K562 (cell line): ENCODE results near the gene MYRIP. TPM values are rescaled to one million over a fixed set of nuclear protein-coding genes. Genes with fewer than 3 reads are reported as not detected.
A peak's percentile ranks its signal among the peaks of the same experiment; 100 is the strongest.

Source experiments
- ATAC-seq: fragments of 200-7000 bp; cut with Tn5 transposase; 3 replicates; pipeline ENCODE4 v1.9.1; 2020; ENCODE audit warnings: moderate library complexity
- BruUV-seq: library from RNA; stranded (reverse); fragments of 400-500 nt; replicated peaks from 2 replicates; lab custom pipeline; 2021; lab: Mats Ljungman, UMichigan
- CTCF ChIA-PET: fragments of 300-600 bp; formaldehyde crosslinking; extraction: SDS; loops from one replicate; lab custom pipeline; 2021; ENCODE audit warnings: low intra/inter-chr PET ratio; lab: Yijun Ruan, JAX
- POLR2A ChIA-PET: fragments of 300-600, 350-650 bp; sonication (Branson Sonifier 250); formaldehyde crosslinking; extraction: SDS; loops from one replicate; lab custom pipeline; 2021; ENCODE audit warnings: antibody characterized with exemption, inconsistent platforms; lab: Yijun Ruan, JAX
- DNase-seq, 4 experiments: peaks; one replicate each; pipeline versions ENCODE4 v3.0.0 to v3.0.0-alpha.2; 2011 to 2018; ENCODE audit warnings: low spot score in 3 of 4, mixed read lengths in 3 of 4; ENCODE audit errors: extremely low read depth in 1 of 4
- FAIRE-seq: peaks from 2 replicates; lab custom pipeline; 2011; peaks lifted over from hg19 to GRCh38; lab: Jason Lieb, UNC
- H2AFZ ChIP-seq: 2 replicates; pipeline ENCODE4 v1.6.0; 2011; ENCODE audit warnings: low read depth, low read length, control low read depth, inconsistent platforms
- H3K27ac ChIP-seq: fragments of 200-600 bp; 3 replicates; pipeline ENCODE4 v1.8.0; 2011; ENCODE audit warnings: low read depth, mild to moderate bottlenecking, control low read depth, inconsistent platforms, low read length, moderate library complexity, mixed read lengths; ENCODE audit errors: extremely low read depth
- H3K27me3 ChIP-seq, 2 experiments: fragments of 300-600 bp in 1 of 2; 2 replicates in 1 of 2; 3 replicates in 1 of 2; pipeline versions ENCODE4 v1.6.0 to v1.8.0; 2011; ENCODE audit warnings: inconsistent platforms in 2 of 2, low read length in 2 of 2, mild to moderate bottlenecking in 1 of 2, mixed read lengths in 1 of 2, moderate library complexity in 1 of 2; ENCODE audit not compliant: control insufficient read depth in 2 of 2, insufficient read depth in 2 of 2
- H3K36me3 ChIP-seq: fragments of 300-600 bp; 3 replicates; pipeline ENCODE4 v1.8.0; 2011; ENCODE audit warnings: mild to moderate bottlenecking, low read length, inconsistent platforms; ENCODE audit not compliant: control insufficient read depth, insufficient read depth
- H3K4me1 ChIP-seq, 2 experiments: fragments of 200-600 bp in 1 of 2; replicated peaks in 1 of 2; 2 replicates in 1 of 2; 3 replicates in 1 of 2; pipeline versions ENCODE4 v1.5.1 to v1.8.0; 2011; ENCODE audit warnings: inconsistent platforms in 2 of 2, low read length in 2 of 2, mild to moderate bottlenecking in 1 of 2, mixed read lengths in 1 of 2, moderate library complexity in 1 of 2; ENCODE audit not compliant: control insufficient read depth in 2 of 2, insufficient read depth in 2 of 2
- H3K4me2 ChIP-seq: 2 replicates; pipeline ENCODE4 v1.6.1; 2011; ENCODE audit warnings: low read length, control low read depth, inconsistent platforms, mixed read lengths; ENCODE audit not compliant: insufficient read depth
- H3K4me3 ChIP-seq: fragments of 200-600 bp; sonication (generic), shearing (Covaris generic); 2 replicates; pipeline ENCODE4 v1.5.1; 2016; ENCODE audit warnings: control low read depth, inconsistent platforms
- H3K79me2 ChIP-seq: fragments of 200-600 bp; 3 replicates; pipeline ENCODE4 v1.8.0; 2011; ENCODE audit warnings: low read length, inconsistent platforms; ENCODE audit not compliant: control insufficient read depth, insufficient read depth
- H3K9ac ChIP-seq, 2 experiments: 2 replicates each; pipeline versions ENCODE4 v1.6.0 to v1.6.1; 2011; ENCODE audit warnings: low read depth in 2 of 2, low read length in 2 of 2, control low read depth in 1 of 2, inconsistent platforms in 1 of 2, mild to moderate bottlenecking in 1 of 2, mixed read lengths in 1 of 2; ENCODE audit not compliant: insufficient read depth in 1 of 2
- H3K9me1 ChIP-seq: one replicate; pipeline ENCODE4 v1.6.0; 2011; ENCODE audit warnings: inconsistent platforms, mild to moderate bottlenecking, low read length, moderate library complexity; ENCODE audit not compliant: control insufficient read depth, insufficient read depth
- H3K9me3 ChIP-seq: replicated peaks from 2 replicates; pipeline ENCODE4 v1.5.1; 2011; ENCODE audit warnings: low read depth, low read length, inconsistent platforms; ENCODE audit not compliant: control insufficient read depth, insufficient read depth
- H4K20me1 ChIP-seq: replicated peaks from 2 replicates; pipeline ENCODE4 v1.6.1; 2011; ENCODE audit warnings: low read length, inconsistent platforms, mixed read lengths; ENCODE audit not compliant: control insufficient read depth, insufficient read depth
- MGA ChIP-seq: fragments of 450-650 bp; IDR thresholded peaks from 2 replicates; pipeline ENCODE4 v1.6.1; 2016; ENCODE audit warnings: mild to moderate bottlenecking, moderate library complexity
- ZNF316 ChIP-seq: fragments of 450-650 bp; IDR thresholded peaks from 2 replicates; pipeline ENCODE4 v1.6.1; 2016
- WGBS: fragments of 100-300 bp; shearing (Covaris generic); methylation state at CpG from one replicate; pipeline ENCODE4 v1.1.6; 2016; ENCODE audit warnings: low coverage, mixed read lengths; ENCODE audit not compliant: insufficient coverage; ENCODE audit errors: missing lambda C conversion rate; 5-methylcytosine and 5-hydroxymethylcytosine counted together
- in situ Hi-C: fragments of 300-500 bp; cut with MboI; formaldehyde crosslinking; loops from 4 replicates; pipeline ENCODE4 v1.15.0; 2018; ENCODE audit warnings: inconsistent platforms, mixed read lengths
- intact Hi-C: fragments of 100-400 bp; cut with micrococcal nuclease; formaldehyde crosslinking; loops from 2 replicates; pipeline ENCODE4 v1.14.2; 2022
- polyA plus RNA-seq, 8 experiments: library from polyadenylated mRNA; depleted of rRNA in 4 of 8; stranded (reverse) in 5 of 8; unstranded in 3 of 8; fragments of >200 nt; fragmentation: Nextera tagmentation in 2 of 8; fragmentation: Illumina TruSeq in 1 of 8; extraction: Ambion mirVana in 2 of 8; extraction: Trizol in 1 of 8; gene quantifications; 2 replicates each; pipeline versions ENCODE4 v1.2.1 to v1.2.3, GENCODE V29; 2011 to 2014; ENCODE audit warnings: inconsistent platforms in 1 of 8, missing spikeins in 1 of 8
- total RNA-seq, 7 experiments: library from RNA; depleted of rRNA in 6 of 7; stranded (reverse); fragments of >200 nt in 6 of 7; fragmentation: Illumina TruSeq in 2 of 7; extraction: Trizol in 2 of 7; gene quantifications; 2 replicates each; pipeline versions ENCODE4 v1.2.1 to v1.2.3, GENCODE V29; 2011 to 2021; ENCODE audit warnings: low replicate concordance in 1 of 7

The MYRIP gene
- total and polyA plus RNA-seq, 9 of the 15 experiments (the other 6 are each of a cell fraction or from before 2014, with no cell fraction given): 0.03 to 0.12 TPM; not detected in 7

- H3K27me3 ChIP-seq: peaks cover 10 to 14% of the 10 kb centered on the region in 2 experiments; a peak in 3 of 5 replicates
- FAIRE-seq: no peak
- no TSS peak for BruUV-seq
- no peaks in the 10 kb centered on the region for H3K9me3 ChIP-seq
- H3K36me3 ChIP-seq: no peaks in the 10 kb centered on the region
- no peak overlapping the region for H3K9ac ChIP-seq
- intact Hi-C loops (loop anchor here (5.0 kb wide), 2 partner anchors 51 to 69 kb away; no protein-coding TSS in a partner anchor), in situ Hi-C loops (no loop called here)
- CTCF ChIA-PET: no interaction called here
- ATAC-seq: no peak
- no peak overlapping the region for H3K4me2 ChIP-seq
- no peak overlapping the region for H2AFZ ChIP-seq
- no peaks in the 10 kb centered on the region for H4K20me1 ChIP-seq
- H3K79me2 ChIP-seq: no peaks in the 10 kb centered on the region
- H3K4me3 ChIP-seq: no peak overlapping the region
- H3K27ac ChIP-seq: no peak overlapping the region
- no peaks in the 10 kb centered on the region for H3K9me1 ChIP-seq
- TF ChIP-seq MGA (no peak), ZNF316 (peak; percentile 26; the same call in 1 of the 2 replicates)
- TF ChIP-seq, all 486 proteins: peak for 1
- POLR2A ChIA-PET: interaction anchor here (1.0 to 1.1 kb wide), 2 partner anchors 10 to 24 kb away, joined by 3 read pairs; no protein-coding TSS in a partner anchor
- 0% methylated on average over 1 of the region's 1 CpG for WGBS
- no peaks in the 10 kb centered on the region for H3K4me1 ChIP-seq
- DNase-seq: no peak
These were observed 433.6 kb downstream of the MYRIP start for GRCh38 chr3:40243056-40243455.
